HG03439 (cell line): Measurements from ENCODE around the gene HIKESHI.

Source experiments
- ATAC-seq: cut with Tn5 transposase; IDR thresholded peaks from one replicate; pipeline ENCODE4 v1.9.1; 2021; ENCODE audit warnings: mild to moderate bottlenecking, moderate library complexity; ENCODE audit not compliant: unreplicated experiment

HIKESHI gene

GRCh38 chr11:86374069-86374468 is 72.0 kb downstream of the HIKESHI start:
- ATAC-seq = no peak

- ATAC-seq = no peak
Measured at GRCh38 chr11:86374586-86374985, 72.5 kb downstream of the HIKESHI start, which contains the start of gene CCDC81. CCDC81 (plus strand) TSS chr11:86374887; CDS start chr11:86375164, 277 bp downstream.

GRCh38 chr11:86377972-86378371 is 75.9 kb downstream of the HIKESHI start:
- ATAC-seq = no peak

- ATAC-seq = no peak
Measured at GRCh38 chr11:86380295-86381059, 78.4 kb downstream of the HIKESHI start.

- ATAC-seq = no peak
Measured at GRCh38 chr11:86383041-86383955, 81.3 kb downstream of the HIKESHI start.

- ATAC-seq = no peak
Measured at GRCh38 chr11:86386283-86386682, 84.2 kb downstream of the HIKESHI start.

- ATAC-seq = no peak
Measured at GRCh38 chr11:86386746-86387145, 84.7 kb downstream of the HIKESHI start.

- ATAC-seq = no peak
Measured at GRCh38 chr11:86388198-86388597, 86.2 kb downstream of the HIKESHI start.

- no peak for ATAC-seq
Measured at GRCh38 chr11:86390487-86390886, 88.4 kb downstream of the HIKESHI start.

- no peak for ATAC-seq
Measured at GRCh38 chr11:86395061-86395551, 93.1 kb downstream of the HIKESHI start.
